CD14-positive monocyte (primary cell): ENCODE results near the gene F2RL1. TPM values are rescaled to one million over a fixed set of nuclear protein-coding genes. Genes with fewer than 3 reads are reported as not detected.
A peak's percentile ranks its signal among the peaks of the same experiment; 100 is the strongest.
"Not testable (repeated sequence)": the region's sequence is repeated elsewhere in the genome, so short reads cannot be mapped to it uniquely, and the experiment has no call there.

Source experiments
- DNase-seq, 3 donors: peaks; one replicate each; pipeline ENCODE4 v3.0.0-alpha.2; 2011 to 2022
- H2AFZ ChIP-seq: 2 replicates; pipeline ENCODE4 v1.6.0; 2012; ENCODE audit warnings: mild to moderate bottlenecking, low read depth, low read length, inconsistent platforms; ENCODE audit not compliant: insufficient read depth, poor library complexity, severe bottlenecking
- H3K27ac ChIP-seq, 2 donors: 1 replicate in 1 of 2; 2 replicates in 1 of 2; pipeline ENCODE4 v1.5.1; 2012 to 2013; ENCODE audit warnings: low read length in 2 of 2, control low read depth in 1 of 2, inconsistent platforms in 1 of 2, low read depth in 1 of 2, mild to moderate bottlenecking in 1 of 2
- H3K27me3 ChIP-seq, 2 donors: one replicate each; pipeline versions ENCODE4 v1.6.0 to v1.6.1; 2011 to 2013; ENCODE audit warnings: low read length in 2 of 2; ENCODE audit not compliant: control insufficient read depth in 2 of 2, insufficient read depth in 2 of 2
- H3K36me3 ChIP-seq, 2 donors: replicated peaks in 1 of 2; 1 replicate in 1 of 2; 2 replicates in 1 of 2; pipeline versions ENCODE4 v1.5.1 to v1.6.1; 2012 to 2013; ENCODE audit warnings: low read length in 2 of 2, control low read depth in 1 of 2, inconsistent platforms in 1 of 2, mild to moderate bottlenecking in 1 of 2; ENCODE audit not compliant: insufficient read depth in 2 of 2, control insufficient read depth in 1 of 2
- H3K4me1 ChIP-seq, 2 donors: 1 replicate in 1 of 2; 2 replicates in 1 of 2; pipeline versions ENCODE4 v1.5.1 to v1.6.1; 2012 to 2013; ENCODE audit warnings: low read length in 2 of 2, control low read depth in 1 of 2, inconsistent platforms in 1 of 2, mild to moderate bottlenecking in 1 of 2, moderate library complexity in 1 of 2; ENCODE audit not compliant: insufficient read depth in 2 of 2, control insufficient read depth in 1 of 2
- H3K4me2 ChIP-seq: replicated peaks from 2 replicates; pipeline ENCODE3; 2012; ENCODE audit warnings: low read length, moderate library complexity, mild to moderate bottlenecking; ENCODE audit not compliant: poor library complexity, severe bottlenecking; ENCODE audit errors: extremely low read depth
- H3K4me3 ChIP-seq, 3 experiments: fragments of 200-600 bp in 1 of 3; sonication (generic) in 1 of 3; replicated peaks in 1 of 3; 1 replicate in 2 of 3; 2 replicates in 1 of 3; pipeline ENCODE4 v1.5.1; 2011 to 2013; ENCODE audit warnings: low read length in 3 of 3, mild to moderate bottlenecking in 3 of 3, control low read depth in 2 of 3, low read depth in 2 of 3, inconsistent platforms in 1 of 3, moderate library complexity in 1 of 3
- H3K79me2 ChIP-seq: 2 replicates; pipeline ENCODE4 v1.6.0; 2012; ENCODE audit warnings: mild to moderate bottlenecking, control low read depth, inconsistent platforms, low read length, moderate library complexity; ENCODE audit not compliant: insufficient read depth
- H3K9ac ChIP-seq: 2 replicates; pipeline ENCODE4 v1.6.0; 2017; ENCODE audit warnings: low read length, mild to moderate bottlenecking; ENCODE audit not compliant: insufficient read depth, poor library complexity, severe bottlenecking
- H3K9me3 ChIP-seq, 2 donors: replicated peaks in 1 of 2; 1 replicate in 1 of 2; 2 replicates in 1 of 2; pipeline versions ENCODE4 v1.5.1 to v1.6.1; 2012 to 2013; ENCODE audit warnings: low read length in 2 of 2, control low read depth in 1 of 2; ENCODE audit not compliant: control insufficient read depth in 1 of 2, insufficient read depth in 1 of 2
- H4K20me1 ChIP-seq: 2 replicates; pipeline ENCODE4 v1.6.0; 2012; ENCODE audit warnings: mild to moderate bottlenecking, low read length, control low read depth, moderate library complexity; ENCODE audit not compliant: insufficient read depth
- H3K27ac Mint-ChIP-seq, 7 donors: one replicate each; pipeline ENCODE4 v1.8.0; 2020; ENCODE audit warnings: mild to moderate bottlenecking in 7 of 7, mixed read lengths in 7 of 7, moderate library complexity in 6 of 7, inconsistent platforms in 2 of 7
- H3K27me3 Mint-ChIP-seq, 3 donors: one replicate each; pipeline ENCODE4 v1.8.0; 2021 to 2022; ENCODE audit warnings: low read depth in 3 of 3, mild to moderate bottlenecking in 3 of 3, mixed read lengths in 3 of 3, moderate library complexity in 3 of 3, inconsistent platforms in 1 of 3
- H3K36me3 Mint-ChIP-seq, 2 donors: one replicate each; pipeline ENCODE4 v1.8.0; 2020; ENCODE audit warnings: mixed read lengths in 2 of 2, inconsistent platforms in 1 of 2, mild to moderate bottlenecking in 1 of 2
- H3K4me1 Mint-ChIP-seq: one replicate; pipeline ENCODE4 v1.8.0; 2020; ENCODE audit warnings: mild to moderate bottlenecking, mixed read lengths
- H3K4me3 Mint-ChIP-seq, 2 donors: one replicate each; pipeline ENCODE4 v1.8.0; 2020; ENCODE audit warnings: mild to moderate bottlenecking in 2 of 2, mixed read lengths in 2 of 2, moderate library complexity in 1 of 2
- H3K9me3 Mint-ChIP-seq, 7 donors: one replicate each; pipeline ENCODE4 v1.8.0; 2020 to 2022; ENCODE audit warnings: mixed read lengths in 7 of 7, mild to moderate bottlenecking in 6 of 7, moderate library complexity in 6 of 7, inconsistent platforms in 2 of 7
- WGBS: methylation state at CpG from one replicate; pipeline ENCODE4 v1.1.5; 2013; ENCODE audit warnings: missing lambda C conversion rate; ENCODE audit not compliant: insufficient coverage; 5-methylcytosine and 5-hydroxymethylcytosine counted together
- intact Hi-C, 2 donors: fragments of 100-400 bp; cut with micrococcal nuclease; formaldehyde crosslinking; loops; one replicate each; pipeline versions ENCODE4 v1.15.0 to v1.15.1; 2023
- polyA plus RNA-seq, 3 donors: library from polyadenylated mRNA; depleted of rRNA in 1 of 3; unstranded in 2 of 3; stranded (reverse) in 1 of 3; fragments of 300-500 nt in 2 of 3; fragments of >200 nt in 1 of 3; fragmentation: Illumina TruSeq in 2 of 3; gene quantifications; 1 replicate in 2 of 3; 2 replicates in 1 of 3; pipeline ENCODE4 v1.2.3, GENCODE V29; 2012 to 2021
- TF ChIP-seq, protein P1 (sequence below): fragments of 200-600 bp; IDR thresholded peaks from one replicate; pipeline ENCODE4 v1.8.0; 2022; ENCODE audit warnings: antibody characterized with exemption, mild to moderate bottlenecking

Gene F2RL1
- polyA plus RNA-seq, 3 donors: 2.5 to 23.9 (median 11.4) TPM

GRCh38 chr5:76787237-76787636 lies 31.6 kb upstream of the F2RL1 start:
- Histone ChIP-seq H3K36me3 (no peaks in the 10 kb centered on the region), H3K27ac (no peak overlapping the region), H3K27me3 (no peaks in the 10 kb centered on the region), H3K9me3 (no peaks in the 10 kb centered on the region), H3K4me1 (peaks cover 13 to 21% of the 10 kb centered on the region in 2 donors), H3K79me2 (no peaks in the 10 kb centered on the region), H3K4me3 (no peak overlapping the region), H2AFZ (no peak overlapping the region), H4K20me1 (no peaks in the 10 kb centered on the region), H3K9ac (no peak overlapping the region), H3K4me2 (no peak overlapping the region)
- H3K4me3 Mint-ChIP-seq: no peak overlapping the region
- H3K27me3 Mint-ChIP-seq: peaks cover 3 to 4% (median 3%) of the 10 kb centered on the region in 3 donors
- H3K9me3 Mint-ChIP-seq: peaks cover 0 to 5% (median 3%) of the 10 kb centered on the region in 7 donors
- no peak for DNase-seq
- H3K27ac Mint-ChIP-seq: no peak overlapping the region
- intact Hi-C loops: no loop called here
- H3K36me3 Mint-ChIP-seq: no peaks in the 10 kb centered on the region
- TF ChIP-seq, protein P1, sequence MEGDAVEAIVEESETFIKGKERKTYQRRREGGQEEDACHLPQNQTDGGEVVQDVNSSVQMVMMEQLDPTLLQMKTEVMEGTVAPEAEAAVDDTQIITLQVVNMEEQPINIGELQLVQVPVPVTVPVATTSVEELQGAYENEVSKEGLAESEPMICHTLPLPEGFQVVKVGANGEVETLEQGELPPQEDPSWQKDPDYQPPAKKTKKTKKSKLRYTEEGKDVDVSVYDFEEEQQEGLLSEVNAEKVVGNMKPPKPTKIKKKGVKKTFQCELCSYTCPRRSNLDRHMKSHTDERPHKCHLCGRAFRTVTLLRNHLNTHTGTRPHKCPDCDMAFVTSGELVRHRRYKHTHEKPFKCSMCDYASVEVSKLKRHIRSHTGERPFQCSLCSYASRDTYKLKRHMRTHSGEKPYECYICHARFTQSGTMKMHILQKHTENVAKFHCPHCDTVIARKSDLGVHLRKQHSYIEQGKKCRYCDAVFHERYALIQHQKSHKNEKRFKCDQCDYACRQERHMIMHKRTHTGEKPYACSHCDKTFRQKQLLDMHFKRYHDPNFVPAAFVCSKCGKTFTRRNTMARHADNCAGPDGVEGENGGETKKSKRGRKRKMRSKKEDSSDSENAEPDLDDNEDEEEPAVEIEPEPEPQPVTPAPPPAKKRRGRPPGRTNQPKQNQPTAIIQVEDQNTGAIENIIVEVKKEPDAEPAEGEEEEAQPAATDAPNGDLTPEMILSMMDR: no peak
- 93% methylated on average over 2 of the region's 2 CpGs for WGBS
- peaks cover 24% of the 10 kb centered on the region for H3K4me1 Mint-ChIP-seq

- TF ChIP-seq, protein P1: no peak
- H3K27ac Mint-ChIP-seq: no peak overlapping the region
- Histone ChIP-seq H3K79me2 (no peaks in the 10 kb centered on the region), H3K4me1 (peaks cover 13 to 23% of the 10 kb centered on the region in 2 donors), H2AFZ (no peak overlapping the region), H3K27me3 (no peaks in the 10 kb centered on the region), H3K4me2 (no peak overlapping the region), H3K9ac (no peak overlapping the region), H3K27ac (no peak overlapping the region), H3K36me3 (no peaks in the 10 kb centered on the region), H3K9me3 (no peaks in the 10 kb centered on the region), H3K4me3 (no peak overlapping the region), H4K20me1 (no peaks in the 10 kb centered on the region)
- H3K4me3 Mint-ChIP-seq: no peak overlapping the region
- H3K9me3 Mint-ChIP-seq: peaks cover 0 to 5% (median 3%) of the 10 kb centered on the region in 7 donors
- H3K4me1 Mint-ChIP-seq: peaks cover 25% of the 10 kb centered on the region
- intact Hi-C loops: no loop called here
- no peaks in the 10 kb centered on the region for H3K36me3 Mint-ChIP-seq
- peaks cover 3 to 4% (median 3%) of the 10 kb centered on the region in 3 donors for H3K27me3 Mint-ChIP-seq
- DNase-seq: no peak
- 100% methylated on average over 3 of the region's 6 CpGs for WGBS
These were observed 30.5 kb upstream of the F2RL1 start for GRCh38 chr5:76788362-76788761.

DNA sequence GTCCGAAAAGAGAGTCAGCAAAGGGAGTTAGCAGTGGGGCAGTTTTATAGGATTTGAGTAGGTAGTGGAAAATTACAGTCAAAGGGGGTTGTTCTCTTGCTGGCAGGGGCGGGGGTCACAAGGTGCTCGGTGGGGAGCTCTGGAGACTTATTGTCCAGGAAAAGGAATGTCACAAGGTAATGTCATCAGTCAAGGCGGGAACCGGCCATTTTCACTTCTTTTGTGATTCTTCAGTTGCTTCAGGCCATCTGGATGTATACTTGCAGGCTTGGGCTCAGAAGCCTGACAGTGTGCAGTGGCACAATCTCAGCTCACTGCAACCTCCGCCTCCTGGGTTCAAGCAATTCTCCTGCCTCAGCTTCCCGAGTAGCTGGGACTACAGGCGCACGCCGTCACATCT lies 29.6 kb upstream of the F2RL1 start:
- H3K4me1 Mint-ChIP-seq: peaks cover 25% of the 10 kb centered on the region
- H3K4me3 Mint-ChIP-seq, H3K36me3 Mint-ChIP-seq, DNase-seq, H3K4me3 ChIP-seq, H3K9ac ChIP-seq, H2AFZ ChIP-seq, H3K79me2 ChIP-seq, H3K27me3 Mint-ChIP-seq, H3K36me3 ChIP-seq, intact Hi-C loops, H3K9me3 ChIP-seq, H3K27ac ChIP-seq, H3K4me2 ChIP-seq, H3K9me3 Mint-ChIP-seq, H4K20me1 ChIP-seq, H3K27me3 ChIP-seq: not testable (repeated sequence)
- H3K27ac Mint-ChIP-seq: peak overlapping the region in 1 of 7 donors; percentile 32
- 96% methylated on average over 5 of the region's 10 CpGs for WGBS
- H3K4me1 ChIP-seq: peaks cover 17 to 26% of the 10 kb centered on the region in 2 donors
